ENCODE results near the gene IKZF2. TPM values are rescaled to one million over a fixed set of nuclear protein-coding genes. Genes with fewer than 3 reads are reported as not detected.

Gene IKZF2
- total and polyA plus RNA-seq, 2 of the 4 experiments (the other 2 are of a cell fraction): 2.1 to 25.5 TPM

DNA sequence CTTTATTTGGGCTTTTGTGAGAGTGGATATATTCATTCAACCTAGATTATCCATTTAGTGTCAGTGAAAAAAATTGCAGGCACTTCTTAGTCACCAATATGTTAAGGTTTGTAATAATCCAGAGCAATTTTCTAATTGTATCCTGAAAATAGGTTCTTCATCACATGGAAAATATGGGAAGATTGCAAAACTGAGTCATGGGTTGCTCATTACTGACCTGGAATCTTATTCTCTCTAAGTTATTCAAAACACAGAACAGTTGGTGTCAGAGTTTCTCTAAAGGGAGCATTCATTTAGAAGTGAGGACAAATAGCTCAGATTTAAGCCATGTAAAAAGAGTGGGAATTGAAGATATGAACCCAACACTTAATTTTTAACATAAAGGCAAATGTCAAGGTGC lies 181.3 kb downstream of the IKZF2 start:
- Histone ChIP-seq H3K9ac (ENCODE audit: low read depth, low read length) (no peak overlapping the region), H4K20me1 (ENCODE audit: insufficient read depth, low read length) (no peaks in the 10 kb centered on the region), H3K4me3 (ENCODE audit: insufficient read depth, low read depth, low read length) (no peak overlapping the region), H3K9me1 (ENCODE audit: insufficient read depth, low read length) (0 out of 2 replicates have a peak, but pooled peaks cover 3% of the 10 kb centered on the region), H2BK20ac (ENCODE audit: low read depth, low read length) (peak overlapping the region; percentile 32; the same call in 1 of the 2 replicates), H4K8ac (ENCODE audit: low read depth in 2 of 2, low read length in 2 of 2) (peak overlapping the region in 1 of 2 experiments; percentile 16; a peak in 1 of 4 replicates), H3K56ac (ENCODE audit: extremely low read depth, insufficient read depth, low read length) (no peak overlapping the region), H3K9me3 (ENCODE audit: control insufficient read depth, insufficient read depth, low read length) (no peaks in the 10 kb centered on the region), H3K14ac (replicated peaks; ENCODE audit: low read depth, low read length) (no peak overlapping the region), H2AK5ac (ENCODE audit: low read depth, low read length) (no peak overlapping the region), H3K4me1 (ENCODE audit: control insufficient read depth, insufficient read depth, low read length) (peaks cover 15% of the 10 kb centered on the region), H3K4ac (ENCODE audit: low read depth, low read length) (no peak overlapping the region), H4K91ac (ENCODE audit: insufficient read depth, low read depth, low read length) (no peak overlapping the region), H2AFZ (replicated peaks; ENCODE audit: low read length, poor library complexity) (no peak overlapping the region), H3K36me3 (ENCODE audit: control insufficient read depth, insufficient read depth, low read length) (no peaks in the 10 kb centered on the region), H3K79me1 (ENCODE audit: low read depth in 1 of 2, low read length in 2 of 2) (no peaks in the 10 kb centered on the region), H3K27ac (ENCODE audit: insufficient read depth, low read length) (0 out of 2 replicates have a peak overlapping the region, but pooled peaks have one; percentile 11), H3K18ac (ENCODE audit: low read depth, low read length) (peak overlapping the region; percentile 89; the same call in 1 of the 2 replicates), H2AK9ac (replicated peaks; ENCODE audit: low read depth, low read length, poor library complexity) (no peak overlapping the region), H2BK15ac (ENCODE audit: low read depth, low read length) (no peak overlapping the region), H4K5ac (ENCODE audit: low read depth, low read length) (peak overlapping the region; percentile 80; the same call in 1 of the 2 replicates), H2BK120ac (ENCODE audit: low read depth, low read length) (no peak overlapping the region; the same call in 1 of the 2 replicates), H3K27me3 (ENCODE audit: control insufficient read depth, insufficient read depth, low read length) (no peaks in the 10 kb centered on the region), H2BK5ac (ENCODE audit: low read depth, low read length, poor library complexity, severe bottlenecking) (peak overlapping the region; percentile 87), H3K23ac (ENCODE audit: low read depth, low read length) (no peak overlapping the region), H3K4me2 (ENCODE audit: low read depth, low read length) (peak overlapping the region; percentile 82; the same call in 1 of the 2 replicates)
- peak; percentile 79 for DNase-seq
- dilution Hi-C loops (cut with HindIII; ENCODE audit: low sequenced_read_pairs, unreplicated experiment) (no loop called here), intact Hi-C loops (cut with micrococcal nuclease) (loop anchor here (5.0 to 10.0 kb wide), 2 partner anchors 182 to 195 kb away; partner anchors contain the start of gene IKZF2), in situ Hi-C loops (cut with MboI; ENCODE audit: low sequenced_read_pairs) (no loop called here)
- TF ChIP-seq, protein P1, sequence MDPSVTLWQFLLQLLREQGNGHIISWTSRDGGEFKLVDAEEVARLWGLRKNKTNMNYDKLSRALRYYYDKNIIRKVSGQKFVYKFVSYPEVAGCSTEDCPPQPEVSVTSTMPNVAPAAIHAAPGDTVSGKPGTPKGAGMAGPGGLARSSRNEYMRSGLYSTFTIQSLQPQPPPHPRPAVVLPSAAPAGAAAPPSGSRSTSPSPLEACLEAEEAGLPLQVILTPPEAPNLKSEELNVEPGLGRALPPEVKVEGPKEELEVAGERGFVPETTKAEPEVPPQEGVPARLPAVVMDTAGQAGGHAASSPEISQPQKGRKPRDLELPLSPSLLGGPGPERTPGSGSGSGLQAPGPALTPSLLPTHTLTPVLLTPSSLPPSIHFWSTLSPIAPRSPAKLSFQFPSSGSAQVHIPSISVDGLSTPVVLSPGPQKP (IDR thresholded peaks at IDR 0.05; ENCODE audit: borderline replicate concordance, low read depth, low read length): no peak
- TF ChIP-seq BHLHE40 (IDR thresholded peaks at IDR 0.05; ENCODE audit: low read depth, low read length) (no peak), CEBPB (IDR thresholded peaks at IDR 0.05; ENCODE audit: low read depth, low read length) (peak; percentile 78), RAD21 (IDR thresholded peaks at IDR 0.05; ENCODE audit: low read length) (no peak), SMC3 (IDR thresholded peaks at IDR 0.05; ENCODE audit: low read depth, low read length) (no peak), CHD1 (IDR thresholded peaks at IDR 0.05; ENCODE audit: low read depth, low read length) (no peak), RFX5 (IDR thresholded peaks at IDR 0.05; ENCODE audit: low read depth, low read length) (no peak), MAZ (IDR thresholded peaks at IDR 0.05; ENCODE audit: borderline replicate concordance, low read depth, low read length) (no peak), FOS (IDR thresholded peaks at IDR 0.05; ENCODE audit: low read depth, low read length) (peak; percentile 47; the same call in 1 of the 2 replicates), POLR2A (IDR thresholded peaks at IDR 0.05; ENCODE audit: low read depth, low read length) (no peak), NFE2L2 (IDR thresholded peaks at IDR 0.05; ENCODE audit: low read depth, low read length) (no peak), MAFK (IDR thresholded peaks at IDR 0.05; ENCODE audit: low read depth, low read length) (no peak)
- TF ChIP-seq, protein P2, sequence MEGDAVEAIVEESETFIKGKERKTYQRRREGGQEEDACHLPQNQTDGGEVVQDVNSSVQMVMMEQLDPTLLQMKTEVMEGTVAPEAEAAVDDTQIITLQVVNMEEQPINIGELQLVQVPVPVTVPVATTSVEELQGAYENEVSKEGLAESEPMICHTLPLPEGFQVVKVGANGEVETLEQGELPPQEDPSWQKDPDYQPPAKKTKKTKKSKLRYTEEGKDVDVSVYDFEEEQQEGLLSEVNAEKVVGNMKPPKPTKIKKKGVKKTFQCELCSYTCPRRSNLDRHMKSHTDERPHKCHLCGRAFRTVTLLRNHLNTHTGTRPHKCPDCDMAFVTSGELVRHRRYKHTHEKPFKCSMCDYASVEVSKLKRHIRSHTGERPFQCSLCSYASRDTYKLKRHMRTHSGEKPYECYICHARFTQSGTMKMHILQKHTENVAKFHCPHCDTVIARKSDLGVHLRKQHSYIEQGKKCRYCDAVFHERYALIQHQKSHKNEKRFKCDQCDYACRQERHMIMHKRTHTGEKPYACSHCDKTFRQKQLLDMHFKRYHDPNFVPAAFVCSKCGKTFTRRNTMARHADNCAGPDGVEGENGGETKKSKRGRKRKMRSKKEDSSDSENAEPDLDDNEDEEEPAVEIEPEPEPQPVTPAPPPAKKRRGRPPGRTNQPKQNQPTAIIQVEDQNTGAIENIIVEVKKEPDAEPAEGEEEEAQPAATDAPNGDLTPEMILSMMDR (conservative IDR thresholded peaks at IDR 0.05; ENCODE audit: low read depth, low read length): no peak
- TF ChIP-seq, protein P3, sequence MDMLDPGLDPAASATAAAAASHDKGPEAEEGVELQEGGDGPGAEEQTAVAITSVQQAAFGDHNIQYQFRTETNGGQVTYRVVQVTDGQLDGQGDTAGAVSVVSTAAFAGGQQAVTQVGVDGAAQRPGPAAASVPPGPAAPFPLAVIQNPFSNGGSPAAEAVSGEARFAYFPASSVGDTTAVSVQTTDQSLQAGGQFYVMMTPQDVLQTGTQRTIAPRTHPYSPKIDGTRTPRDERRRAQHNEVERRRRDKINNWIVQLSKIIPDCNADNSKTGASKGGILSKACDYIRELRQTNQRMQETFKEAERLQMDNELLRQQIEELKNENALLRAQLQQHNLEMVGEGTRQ (IDR thresholded peaks at IDR 0.05; ENCODE audit: low read depth, low read length): no peak
- ChIA-PET CTCF (interaction anchor here (1.0 to 1.4 kb wide), 2 partner anchors 13 to 78 kb away, joined by 3 read pairs; no protein-coding TSS in a partner anchor), POLR2A (ENCODE audit: unreplicated experiment) (no interaction called here)
- no TSS peak for BruUV-seq (replicated peaks)
- peak; percentile 73 for ATAC-seq (ENCODE audit: low read depth)

All from IMR-90 (cell line).